Measurements from ENCODE around the gene SLCO1B3.

Gene SLCO1B3

DNA sequence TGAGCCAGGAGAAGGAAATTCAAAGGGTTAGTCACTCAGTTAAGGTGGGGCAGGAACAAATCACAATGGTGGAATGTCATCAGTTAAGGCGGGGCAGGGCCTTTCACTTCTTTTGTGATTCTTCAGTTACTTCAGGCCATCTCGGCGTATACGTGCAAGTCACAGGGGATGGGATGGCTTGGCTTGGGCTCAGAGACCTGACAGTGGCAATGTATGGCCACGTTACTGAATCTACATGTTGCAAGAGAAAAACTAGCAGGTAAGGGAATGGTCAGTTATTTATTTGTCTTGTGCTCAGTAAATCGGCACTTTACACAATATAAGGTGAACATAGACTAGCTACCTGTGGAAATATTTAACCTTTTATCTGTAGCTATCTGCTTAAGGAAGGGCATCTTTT, 11.9 kb downstream of the SLCO1B3 start:
- TF ChIP-seq, protein P1, sequence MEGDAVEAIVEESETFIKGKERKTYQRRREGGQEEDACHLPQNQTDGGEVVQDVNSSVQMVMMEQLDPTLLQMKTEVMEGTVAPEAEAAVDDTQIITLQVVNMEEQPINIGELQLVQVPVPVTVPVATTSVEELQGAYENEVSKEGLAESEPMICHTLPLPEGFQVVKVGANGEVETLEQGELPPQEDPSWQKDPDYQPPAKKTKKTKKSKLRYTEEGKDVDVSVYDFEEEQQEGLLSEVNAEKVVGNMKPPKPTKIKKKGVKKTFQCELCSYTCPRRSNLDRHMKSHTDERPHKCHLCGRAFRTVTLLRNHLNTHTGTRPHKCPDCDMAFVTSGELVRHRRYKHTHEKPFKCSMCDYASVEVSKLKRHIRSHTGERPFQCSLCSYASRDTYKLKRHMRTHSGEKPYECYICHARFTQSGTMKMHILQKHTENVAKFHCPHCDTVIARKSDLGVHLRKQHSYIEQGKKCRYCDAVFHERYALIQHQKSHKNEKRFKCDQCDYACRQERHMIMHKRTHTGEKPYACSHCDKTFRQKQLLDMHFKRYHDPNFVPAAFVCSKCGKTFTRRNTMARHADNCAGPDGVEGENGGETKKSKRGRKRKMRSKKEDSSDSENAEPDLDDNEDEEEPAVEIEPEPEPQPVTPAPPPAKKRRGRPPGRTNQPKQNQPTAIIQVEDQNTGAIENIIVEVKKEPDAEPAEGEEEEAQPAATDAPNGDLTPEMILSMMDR (IDR thresholded peaks at IDR 0.05; ENCODE audit: extremely low read depth, insufficient read depth, missing control alignments): no peak
- in situ Hi-C loops (cut with MboI; ENCODE audit: low pct_unique_long_range_greater_than_20kb, low sequenced_read_pairs, unreplicated experiment): no loop called here
- DNase-seq (ENCODE audit: low spot score): no peak

DNA sequence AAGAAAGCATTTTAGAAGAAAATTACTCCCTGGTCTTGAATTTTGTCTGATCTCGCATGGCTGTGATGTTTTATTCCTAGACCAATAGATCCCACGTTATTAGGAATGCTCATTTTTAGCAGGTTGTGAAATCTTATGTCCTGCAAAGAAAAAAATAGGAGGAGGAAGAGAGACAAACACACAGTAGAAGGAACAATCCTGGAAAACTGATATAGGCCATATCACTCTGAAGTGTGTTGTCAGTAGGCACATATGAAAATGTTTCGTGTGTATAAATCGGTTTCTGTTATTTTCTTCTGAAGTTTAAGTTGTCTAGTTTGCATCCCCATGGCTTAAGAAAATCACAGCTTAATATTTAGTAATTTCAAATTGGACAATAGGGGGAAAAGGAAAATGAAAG, 12.4 kb downstream of the SLCO1B3 start:
- in situ Hi-C loops (cut with MboI; ENCODE audit: low pct_unique_long_range_greater_than_20kb, low sequenced_read_pairs, unreplicated experiment): no loop called here
- no peak for DNase-seq (ENCODE audit: low spot score)
- TF ChIP-seq, protein P1 (IDR thresholded peaks at IDR 0.05; ENCODE audit: extremely low read depth, insufficient read depth, missing control alignments): no peak

DNA sequence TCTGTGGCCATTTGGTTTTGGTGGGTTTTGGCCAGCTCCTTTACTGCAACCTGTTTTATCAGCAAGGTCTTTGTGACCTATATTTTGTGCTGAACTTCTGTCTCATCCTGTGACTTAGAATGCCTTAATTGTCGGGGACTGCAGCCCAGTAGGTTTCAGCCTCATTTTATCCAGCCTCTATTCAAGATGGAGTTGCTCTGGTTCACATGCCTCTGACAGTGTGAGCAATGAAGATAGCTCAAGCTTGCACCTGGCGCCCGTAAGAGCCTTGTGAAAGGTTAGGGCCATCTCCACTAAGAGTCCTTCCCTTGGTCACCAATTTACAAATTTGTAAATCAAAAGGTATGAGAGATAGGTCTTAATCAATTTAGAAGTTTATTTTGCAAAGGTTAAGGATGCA, 19.4 kb downstream of the SLCO1B3 start:
- no peak for DNase-seq (ENCODE audit: low spot score)
- TF ChIP-seq, protein P1 (IDR thresholded peaks at IDR 0.05; ENCODE audit: extremely low read depth, insufficient read depth, missing control alignments): no peak
- in situ Hi-C loops (cut with MboI; ENCODE audit: low pct_unique_long_range_greater_than_20kb, low sequenced_read_pairs, unreplicated experiment): no loop called here

DNA sequence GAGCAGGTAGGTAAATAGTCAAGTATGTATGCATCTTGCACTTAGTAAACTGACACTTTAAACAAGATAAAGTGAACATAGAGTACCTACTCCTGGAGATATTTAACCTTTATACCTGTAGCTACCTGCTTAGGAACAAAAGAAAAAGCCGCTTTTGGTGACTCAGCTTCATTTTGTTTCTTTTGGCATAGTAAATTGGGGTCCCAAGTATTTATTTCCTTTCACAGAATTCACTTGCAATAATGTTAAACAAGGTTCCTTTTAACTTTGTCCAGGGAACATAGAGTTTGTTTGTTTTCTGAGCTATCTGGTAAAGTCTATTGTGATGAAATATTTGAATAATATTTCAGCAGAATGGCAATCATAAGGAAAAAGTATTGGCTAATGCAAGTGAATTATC, 20.0 kb downstream of the SLCO1B3 start:
- TF ChIP-seq, protein P1 (IDR thresholded peaks at IDR 0.05; ENCODE audit: extremely low read depth, insufficient read depth, missing control alignments): no peak
- no peak for DNase-seq (ENCODE audit: low spot score)
- in situ Hi-C loops (cut with MboI; ENCODE audit: low pct_unique_long_range_greater_than_20kb, low sequenced_read_pairs, unreplicated experiment): no loop called here

DNA sequence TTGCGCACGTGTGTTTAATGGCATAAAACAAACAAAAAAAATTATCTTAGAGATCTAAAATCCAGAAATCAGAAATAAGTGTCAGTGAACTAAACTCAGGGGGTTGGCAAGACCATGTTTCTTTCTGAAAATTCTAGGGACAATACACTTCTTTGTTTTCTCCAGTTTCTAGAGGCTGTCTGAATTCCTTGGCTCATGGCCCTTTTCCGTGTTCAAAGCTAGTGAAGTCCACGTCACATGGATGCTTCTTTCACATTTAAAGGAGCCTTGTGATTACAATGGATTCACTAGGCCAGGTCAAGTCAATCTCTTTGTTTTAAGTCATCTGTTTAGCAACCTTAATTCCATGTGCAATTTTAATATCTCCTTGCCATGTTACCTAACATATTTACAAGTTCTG, 22.4 kb downstream of the SLCO1B3 start:
- no peak for DNase-seq (ENCODE audit: low spot score)
- TF ChIP-seq, protein P1 (IDR thresholded peaks at IDR 0.05; ENCODE audit: extremely low read depth, insufficient read depth, missing control alignments): no peak

DNA sequence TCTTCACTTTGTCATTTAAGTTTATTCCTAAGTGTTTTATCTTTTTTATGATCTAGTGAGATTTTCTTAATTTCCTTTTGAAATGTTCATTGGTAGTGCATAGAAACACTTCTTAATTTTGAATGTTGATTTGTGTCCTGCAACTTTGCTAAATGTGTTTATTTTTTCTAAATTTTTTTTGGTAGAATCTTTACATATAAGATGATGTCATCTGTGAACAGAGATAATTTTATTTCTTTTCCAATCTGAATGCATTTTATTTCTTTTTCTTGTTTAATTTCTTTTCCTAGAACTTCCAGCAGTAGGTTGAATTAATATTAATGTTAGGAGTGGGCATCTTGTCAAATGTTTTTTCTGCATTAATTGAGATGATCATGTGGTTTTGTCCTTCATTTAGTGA, 42.1 kb downstream of the SLCO1B3 start:
- DNase-seq (ENCODE audit: low spot score): no peak
- TF ChIP-seq, protein P1 (IDR thresholded peaks at IDR 0.05; ENCODE audit: extremely low read depth, insufficient read depth, missing control alignments): no peak
- in situ Hi-C loops (cut with MboI; ENCODE audit: low pct_unique_long_range_greater_than_20kb, low sequenced_read_pairs, unreplicated experiment): no loop called here

More for the DNA sequence above, 22.4 kb downstream of the SLCO1B3 start:
- in situ Hi-C loops (cut with MboI; ENCODE audit: low pct_unique_long_range_greater_than_20kb, low sequenced_read_pairs, unreplicated experiment): no loop called here

DNA sequence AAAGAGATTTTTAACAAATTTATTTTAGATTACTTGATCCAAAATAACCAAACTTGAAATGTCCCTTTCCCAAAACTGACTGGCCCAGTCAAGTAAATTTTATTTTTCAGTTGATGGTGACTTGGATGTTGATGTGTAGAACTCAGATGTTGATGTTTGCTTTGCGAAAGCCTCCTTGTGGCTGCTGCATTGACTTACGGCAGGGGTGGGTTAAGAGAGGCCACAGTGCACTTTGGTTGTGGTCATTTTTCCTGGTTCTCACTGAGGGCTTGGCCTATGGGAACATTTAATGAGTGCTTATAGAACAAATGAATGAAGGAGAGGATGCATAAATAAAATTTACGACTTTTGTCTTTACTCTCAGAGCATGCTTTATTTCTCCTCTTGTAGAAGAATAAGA, 52.6 kb downstream of the SLCO1B3 start:
- no peak for DNase-seq (ENCODE audit: low spot score)
- in situ Hi-C loops (cut with MboI; ENCODE audit: low pct_unique_long_range_greater_than_20kb, low sequenced_read_pairs, unreplicated experiment): no loop called here
- TF ChIP-seq, protein P1 (IDR thresholded peaks at IDR 0.05; ENCODE audit: extremely low read depth, insufficient read depth, missing control alignments): no peak

All from GM13977 (cell line).